NCI-H1105 treated with DMSO at 0.1 percent for 48 hours (cell line): Measurements from ENCODE around the gene SH3GL1.
A peak's percentile ranks its signal among the peaks of the same experiment; 100 is the strongest.

Experiments used
- DNase-seq: peaks from one replicate; lab custom pipeline; 2025; lab: John Stamatoyannopoulos, UW

Gene SH3GL1

GRCh38 chr19:4396949-4397783, 3.2 kb downstream of the SH3GL1 start:
- DNase-seq: no peak

GRCh38 chr19:4393947-4394590, 6.3 kb downstream of the SH3GL1 start:
- DNase-seq: no peak

GRCh38 chr19:4391701-4392483, 8.5 kb downstream of the SH3GL1 start:
- no peak for DNase-seq

- DNase-seq: no peak
These were observed 9.0 kb downstream of the SH3GL1 start for GRCh38 chr19:4391306-4391693.

- DNase-seq: no peak
These were observed 9.6 kb downstream of the SH3GL1 start for GRCh38 chr19:4390567-4391305.

- no peak for DNase-seq
These were observed 10.3 kb downstream of the SH3GL1 start for GRCh38 chr19:4390017-4390566.

- no peak for DNase-seq
These were observed 10.8 kb downstream of the SH3GL1 start for GRCh38 chr19:4389511-4390016.

GRCh38 chr19:4389064-4389375, 11.3 kb downstream of the SH3GL1 start:
- DNase-seq: no peak

- no peak for DNase-seq
These were observed 11.8 kb downstream of the SH3GL1 start for GRCh38 chr19:4388337-4389063.

- no peak for DNase-seq
These were observed 14.1 kb downstream of the SH3GL1 start for GRCh38 chr19:4386041-4386782.

GRCh38 chr19:4385291-4386040, 14.9 kb downstream of the SH3GL1 start:
- no peak for DNase-seq

GRCh38 chr19:4380254-4380727, 20.1 kb downstream of the SH3GL1 start:
- DNase-seq: no peak

- peak; percentile 41 for DNase-seq
These were observed 20.7 kb downstream of the SH3GL1 start for GRCh38 chr19:4379383-4380253.

GRCh38 chr19:4378886-4379285, 21.5 kb downstream of the SH3GL1 start:
- DNase-seq: no peak

- DNase-seq: no peak
These were observed 23.2 kb downstream of the SH3GL1 start for GRCh38 chr19:4376991-4377781.

- no peak for DNase-seq
These were observed 23.7 kb downstream of the SH3GL1 start for GRCh38 chr19:4376671-4376990.

- DNase-seq: no peak
These were observed 24.2 kb downstream of the SH3GL1 start for GRCh38 chr19:4376028-4376670.
